IMR-90 (cell line): ENCODE data around the gene TANGO6. TPM values are rescaled to one million over a fixed set of nuclear protein-coding genes. Genes with fewer than 3 reads are reported as not detected.

Experiments used
- ATAC-seq: fragments of 200-7000 bp; cut with Tn5 transposase; 2 replicates; pipeline ENCODE4 v1.9.1; 2020; ENCODE audit warnings: low read depth, mild to moderate bottlenecking, moderate library complexity
- BruUV-seq: library from RNA; stranded (reverse); fragments of 400-500 nt; replicated peaks from 2 replicates; lab custom pipeline; 2021; lab: Mats Ljungman, UMichigan
- CTCF ChIA-PET: fragments of 300-600 bp; formaldehyde crosslinking; extraction: SDS; loops from one replicate; lab custom pipeline; 2021; ENCODE audit warnings: antibody characterized with exemption; lab: Yijun Ruan, JAX
- POLR2A ChIA-PET: fragments of 300-600 bp; sonication (Branson Sonifier 250); formaldehyde crosslinking; loops from one replicate; lab custom pipeline; 2022; ENCODE audit warnings: antibody characterized with exemption; ENCODE audit not compliant: unreplicated experiment; lab: Charles Lee
- DNase-seq: peaks from one replicate; pipeline ENCODE4 v3.0.0; 2013
- H2AFZ ChIP-seq: replicated peaks from 2 replicates; pipeline ENCODE3; 2013; ENCODE audit warnings: low read length, mild to moderate bottlenecking; ENCODE audit not compliant: poor library complexity
- H2AK5ac ChIP-seq: 2 replicates; pipeline ENCODE4 v1.6.1; 2013; ENCODE audit warnings: low read depth, low read length, inconsistent platforms
- H2AK9ac ChIP-seq: replicated peaks from 2 replicates; pipeline ENCODE3; 2013; ENCODE audit warnings: mild to moderate bottlenecking, low read depth, low read length, moderate library complexity; ENCODE audit not compliant: poor library complexity
- H2BK120ac ChIP-seq: 2 replicates; pipeline ENCODE4 v1.6.1; 2013; ENCODE audit warnings: low read depth, low read length, inconsistent platforms
- H2BK15ac ChIP-seq: 3 replicates; pipeline ENCODE4 v1.6.1; 2013; ENCODE audit warnings: low read depth, low read length, inconsistent platforms
- H2BK20ac ChIP-seq: 2 replicates; pipeline ENCODE4 v1.6.1; 2013; ENCODE audit warnings: low read depth, mild to moderate bottlenecking, inconsistent platforms, low read length, moderate library complexity
- H2BK5ac ChIP-seq: 2 replicates; pipeline ENCODE4 v1.6.1; 2013; ENCODE audit warnings: mild to moderate bottlenecking, low read depth, low read length, inconsistent platforms; ENCODE audit not compliant: poor library complexity, severe bottlenecking
- H3K14ac ChIP-seq: replicated peaks from 2 replicates; pipeline ENCODE4 v1.6.1; 2013; ENCODE audit warnings: low read depth, low read length, inconsistent platforms
- H3K18ac ChIP-seq: 2 replicates; pipeline ENCODE4 v1.6.1; 2013; ENCODE audit warnings: low read depth, low read length, control low read depth
- H3K23ac ChIP-seq: 2 replicates; pipeline ENCODE4 v1.6.1; 2013; ENCODE audit warnings: low read depth, low read length, inconsistent platforms
- H3K27ac ChIP-seq: 2 replicates; pipeline ENCODE4 v1.5.1; 2013; ENCODE audit warnings: mild to moderate bottlenecking, control low read depth, low read length; ENCODE audit not compliant: insufficient read depth
- H3K27me3 ChIP-seq: 2 replicates; pipeline ENCODE4 v1.6.1; 2013; ENCODE audit warnings: low read length; ENCODE audit not compliant: control insufficient read depth, insufficient read depth
- H3K36me3 ChIP-seq: 2 replicates; pipeline ENCODE4 v1.6.1; 2013; ENCODE audit warnings: low read length, mixed read lengths; ENCODE audit not compliant: control insufficient read depth, insufficient read depth
- H3K4ac ChIP-seq: 2 replicates; pipeline ENCODE4 v1.6.1; 2013; ENCODE audit warnings: low read depth, low read length, inconsistent platforms
- H3K4me1 ChIP-seq: 2 replicates; pipeline ENCODE4 v1.6.1; 2013; ENCODE audit warnings: low read length, mixed read lengths; ENCODE audit not compliant: control insufficient read depth, insufficient read depth
- H3K4me2 ChIP-seq: 2 replicates; pipeline ENCODE4 v1.6.1; 2013; ENCODE audit warnings: low read depth, mild to moderate bottlenecking, control low read depth, low read length, moderate library complexity
- H3K4me3 ChIP-seq: 2 replicates; pipeline ENCODE4 v1.5.1; 2013; ENCODE audit warnings: low read depth, mild to moderate bottlenecking, control low read depth, low read length, moderate library complexity; ENCODE audit not compliant: insufficient read depth
- H3K56ac ChIP-seq: 2 replicates; pipeline ENCODE4 v1.6.1; 2013; ENCODE audit warnings: low read length, inconsistent platforms; ENCODE audit not compliant: insufficient read depth; ENCODE audit errors: extremely low read depth
- H3K79me1 ChIP-seq, 2 experiments: 2 replicates each; pipeline ENCODE4 v1.6.1; 2013; ENCODE audit warnings: low read length in 2 of 2, inconsistent platforms in 1 of 2, low read depth in 1 of 2
- H3K9ac ChIP-seq: 2 replicates; pipeline ENCODE4 v1.6.1; 2013; ENCODE audit warnings: low read depth, low read length, control low read depth
- H3K9me1 ChIP-seq: 2 replicates; pipeline ENCODE4 v1.6.1; 2013; ENCODE audit warnings: low read length, inconsistent platforms; ENCODE audit not compliant: insufficient read depth
- H3K9me3 ChIP-seq: 2 replicates; pipeline ENCODE4 v1.6.1; 2013; ENCODE audit warnings: low read length; ENCODE audit not compliant: control insufficient read depth, insufficient read depth
- H4K20me1 ChIP-seq: 2 replicates; pipeline ENCODE4 v1.6.1; 2013; ENCODE audit warnings: low read length, inconsistent platforms; ENCODE audit not compliant: insufficient read depth
- H4K5ac ChIP-seq: 2 replicates; pipeline ENCODE4 v1.6.1; 2013; ENCODE audit warnings: mild to moderate bottlenecking, low read depth, low read length, control low read depth
- H4K8ac ChIP-seq, 2 experiments: 2 replicates each; pipeline ENCODE4 v1.6.1; 2013; ENCODE audit warnings: low read depth in 2 of 2, low read length in 2 of 2, control low read depth in 1 of 2, inconsistent platforms in 1 of 2
- H4K91ac ChIP-seq: 2 replicates; pipeline ENCODE4 v1.6.1; 2013; ENCODE audit warnings: low read depth, low read length, inconsistent platforms; ENCODE audit not compliant: insufficient read depth
- CEBPB ChIP-seq: IDR thresholded peaks from 2 replicates; pipeline ENCODE4 v1.6.1; 2012; ENCODE audit warnings: low read depth, low read length, improper control_type of control experiment
- MAFK ChIP-seq: IDR thresholded peaks from 2 replicates; pipeline ENCODE4 v1.6.1; 2012; ENCODE audit warnings: low read depth, low read length, improper control_type of control experiment
- WGBS, 2 experiments: methylation state at CpG; one replicate each; pipeline versions ENCODE4 v1.1.5 to v1.1.7; 2013; ENCODE audit warnings: missing lambda C conversion rate in 2 of 2; ENCODE audit not compliant: insufficient read length in 1 of 2; ENCODE audit errors: extremely low coverage in 2 of 2; 5-methylcytosine and 5-hydroxymethylcytosine counted together
- dilution Hi-C: fragments of 300-500 bp; cut with HindIII; formaldehyde crosslinking; loops from one replicate; pipeline ENCODE4 v1.14.3; 2018; ENCODE audit warnings: low sequenced_read_pairs; ENCODE audit not compliant: unreplicated experiment
- in situ Hi-C: fragments of 300-500 bp; cut with MboI; formaldehyde crosslinking; loops from 3 replicates; pipeline ENCODE4 v1.14.3; 2019; ENCODE audit warnings: low sequenced_read_pairs, inconsistent platforms, mixed read lengths
- intact Hi-C: fragments of 100-400 bp; cut with micrococcal nuclease; formaldehyde crosslinking; loops from 2 replicates; pipeline ENCODE4 v1.10.0; 2022
- polyA plus RNA-seq, 3 experiments: library from polyadenylated mRNA; depleted of rRNA; stranded (reverse); fragments of >200 nt; gene quantifications; 2 replicates each; pipeline ENCODE4 v1.2.3, GENCODE V29; 2012; ENCODE audit warnings: low replicate concordance in 1 of 3
- total RNA-seq: library from RNA; depleted of rRNA; stranded (reverse); fragments of >200 nt; gene quantifications from 2 replicates; pipeline ENCODE4 v1.2.3, GENCODE V29; 2012

The TANGO6 gene
- total and polyA plus RNA-seq, 2 of the 4 experiments (the other 2 are of a cell fraction) = 6.7 to 22.4 TPM

DNA sequence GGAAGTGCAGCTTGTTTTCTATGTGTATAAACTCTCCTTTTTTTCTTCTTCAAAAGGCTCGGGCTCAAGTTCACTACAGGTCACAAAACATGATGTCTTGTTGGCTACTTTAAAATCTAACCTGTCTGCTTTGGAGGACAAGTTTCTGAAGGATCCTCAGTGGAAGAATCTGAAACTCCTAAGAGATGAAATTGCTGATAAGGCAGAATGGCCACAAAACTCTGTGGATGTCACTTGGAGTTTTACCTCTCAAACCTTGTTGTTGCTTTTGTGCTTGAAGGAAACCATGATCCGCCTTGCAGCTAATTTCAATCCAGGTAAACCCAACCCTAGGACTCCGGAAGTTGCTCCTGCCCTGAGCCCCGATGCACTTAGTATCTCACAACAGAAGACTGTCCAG lies 16.5 kb downstream of the TANGO6 start:
- H2AFZ ChIP-seq = no peak overlapping the region
- intact Hi-C loops = no loop called here
- H3K79me1 ChIP-seq = peaks cover 10 to 15% of the 10 kb centered on the region in 2 experiments; a peak in 3 of 4 replicates
- no peaks in the 10 kb centered on the region for H3K9me3 ChIP-seq
- no peak overlapping the region for H2AK9ac ChIP-seq
- no peak for DNase-seq
- no peak overlapping the region for H4K5ac ChIP-seq
- H2AK5ac ChIP-seq = no peak overlapping the region
- no peaks in the 10 kb centered on the region for H4K20me1 ChIP-seq
- H3K56ac ChIP-seq = no peak overlapping the region
- H4K91ac ChIP-seq = no peak overlapping the region
- no peak overlapping the region for H2BK120ac ChIP-seq
- WGBS, 2 experiments = 100% methylated on average over 2 of the region's 4 CpGs; no CpG with 5 or more reads in 1 of the 2 experiments
- dilution Hi-C loops = no loop called here
- H3K4ac ChIP-seq = no peak overlapping the region
- no peaks in the 10 kb centered on the region for H3K4me1 ChIP-seq
- no peak overlapping the region for H4K8ac ChIP-seq
- no peak overlapping the region for H3K9ac ChIP-seq
- TF ChIP-seq CEBPB (no peak), MAFK (peak; percentile 90)
- no peak overlapping the region for H2BK20ac ChIP-seq
- H3K27me3 ChIP-seq = no peaks in the 10 kb centered on the region
- H2BK5ac ChIP-seq = no peak overlapping the region
- H3K27ac ChIP-seq = no peak overlapping the region
- no peak for ATAC-seq
- H3K4me2 ChIP-seq = no peak overlapping the region
- H3K14ac ChIP-seq = no peak overlapping the region
- in situ Hi-C loops = no loop called here
- CTCF ChIA-PET = no interaction called here
- POLR2A ChIA-PET = no interaction called here
- BruUV-seq = no TSS peak
- H3K9me1 ChIP-seq = 0 out of 2 replicates have a peak, but pooled peaks cover 3% of the 10 kb centered on the region
- no peak overlapping the region for H3K18ac ChIP-seq
- no peak overlapping the region for H3K23ac ChIP-seq
- H3K4me3 ChIP-seq = no peak overlapping the region
- peaks cover 5% of the 10 kb centered on the region for H3K36me3 ChIP-seq
- H2BK15ac ChIP-seq = no peak overlapping the region
